Cardiac atrium fibroblast (primary cell): ENCODE data around the gene FSIP1. TPM values are rescaled to one million over a fixed set of nuclear protein-coding genes. Genes with fewer than 3 reads are reported as not detected.

ENCODE experiments used
- total RNA-seq: library from RNA; depleted of rRNA; stranded (reverse); fragments of >200 nt; gene quantifications from 2 replicates; pipeline ENCODE4 v1.2.3, GENCODE V29; 2015

FSIP1 gene
- total RNA-seq: under 0.01 and 0.97 TPM in 2 replicates

DNA sequence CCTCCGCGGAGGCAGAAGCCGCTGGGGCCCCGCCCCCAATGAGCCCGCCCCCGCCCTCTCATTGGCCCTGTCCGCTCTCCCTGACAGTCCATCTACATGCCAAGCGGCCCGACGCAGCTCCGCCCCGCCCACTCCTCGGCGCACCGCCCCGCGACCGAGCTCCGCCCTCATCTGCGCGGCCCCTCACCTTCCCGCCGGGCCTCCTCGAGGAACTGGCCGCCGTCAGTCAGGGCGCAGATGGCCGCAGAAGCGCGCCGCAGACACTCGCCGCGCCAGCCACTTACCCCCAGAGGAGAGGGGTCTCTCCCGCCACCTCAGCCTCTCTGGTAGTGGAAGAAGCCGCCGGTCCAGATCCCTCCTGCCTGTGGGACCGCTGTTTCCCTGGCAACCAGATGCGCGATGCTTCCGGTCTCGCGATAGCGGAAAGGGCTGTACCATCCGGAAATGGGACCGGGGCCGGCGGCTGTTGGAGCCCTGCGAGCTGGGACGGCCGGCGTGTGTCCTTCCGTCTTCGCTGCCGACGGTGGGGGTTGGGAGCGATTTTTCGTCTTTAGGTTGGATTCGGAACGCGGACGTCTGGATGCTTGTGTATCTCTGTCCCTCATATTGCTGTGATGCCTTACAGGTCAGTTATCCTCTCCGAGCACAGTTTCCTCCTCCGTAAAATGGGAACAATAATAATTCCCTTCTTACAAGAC, at the start of gene FSIP1:
FSIP1 (minus strand) TSS at position 401 of the 698 bp plus-strand sequence. CDS start 6,317 bp downstream, outside the sequence.

DNA sequence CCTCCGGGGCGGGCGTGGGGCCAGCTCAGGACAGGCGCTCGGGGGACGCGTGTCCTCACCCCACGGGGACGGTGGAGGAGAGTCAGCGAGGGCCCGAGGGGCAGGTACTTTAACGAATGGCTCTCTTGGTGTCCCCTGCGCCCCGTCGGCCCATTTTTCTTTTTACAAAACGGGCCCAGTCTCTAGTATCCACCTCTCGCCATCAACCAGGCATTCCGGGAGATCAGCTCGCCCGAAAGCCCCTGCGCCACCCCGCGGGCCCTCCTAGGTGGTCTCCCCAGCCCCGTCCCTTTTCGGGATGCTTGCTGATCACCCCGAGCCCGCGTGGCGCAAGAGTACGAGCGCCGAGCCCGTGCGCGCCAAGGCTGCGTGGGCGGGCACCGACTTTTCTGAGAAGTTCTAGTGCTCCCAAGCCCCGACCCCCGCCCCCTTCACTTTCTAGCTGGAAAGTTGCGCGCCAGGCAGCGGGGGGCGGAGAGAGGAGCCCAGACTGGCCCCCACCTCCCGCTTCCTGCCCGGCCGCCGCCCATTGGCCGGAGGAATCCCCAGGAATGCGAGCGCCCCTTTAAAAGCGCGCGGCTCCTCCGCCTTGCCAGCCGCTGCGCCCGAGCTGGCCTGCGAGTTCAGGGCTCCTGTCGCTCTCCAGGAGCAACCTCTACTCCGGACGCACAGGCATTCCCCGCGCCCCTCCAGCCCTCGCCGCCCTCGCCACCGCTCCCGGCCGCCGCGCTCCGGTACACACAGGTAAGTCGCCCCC, 202.0 kb downstream of the FSIP1 start, which contains the start of gene THBS1:
THBS1 (plus strand) TSS at position 595 of the 757 bp plus-strand sequence. CDS start 779 bp downstream, outside the sequence.

Other genes with a start within 250 kb of the FSIP1 start
- 2,581 and 3,340 TPM in 2 replicates for gene THBS1, start 201.8 kb downstream of the FSIP1 start, total RNA-seq
- gene GPR176, start 137.4 kb upstream of the FSIP1 start, total RNA-seq: 70.0 and 108 TPM in 2 replicates
- 59.6 and 65.8 TPM in 2 replicates for gene EIF2AK4, start 151.3 kb upstream of the FSIP1 start, total RNA-seq